Liver (tissue), 9 donors: ENCODE data around the gene UBIAD1. TPM values are rescaled to one million over a fixed set of nuclear protein-coding genes. Genes with fewer than 3 reads are reported as not detected.

Experiments used
- DNase-seq: peaks from one replicate; pipeline ENCODE4 v3.0.0-alpha.2; 2017; ENCODE audit warnings: low spot score
- H3K27ac ChIP-seq, 2 donors: one replicate each; pipeline ENCODE4 v1.7.0; 2013; ENCODE audit warnings: inconsistent platforms in 2 of 2, low read length in 2 of 2, control low read depth in 1 of 2, low read depth in 1 of 2, mild to moderate bottlenecking in 1 of 2
- H3K27me3 ChIP-seq, 4 donors: one replicate each; pipeline versions ENCODE4 v1.6.1 to v1.7.0; 2013; ENCODE audit warnings: low read length in 3 of 4, inconsistent platforms in 1 of 4, mild to moderate bottlenecking in 1 of 4, moderate library complexity in 1 of 4; ENCODE audit not compliant: control insufficient read depth in 4 of 4, insufficient read depth in 4 of 4
- H3K36me3 ChIP-seq, 4 donors: one replicate each; pipeline versions ENCODE4 v1.6.1 to v1.7.0; 2013; ENCODE audit warnings: low read length in 3 of 4, mild to moderate bottlenecking in 3 of 4, low read depth in 1 of 4, moderate library complexity in 1 of 4; ENCODE audit not compliant: control insufficient read depth in 4 of 4, insufficient read depth in 3 of 4
- H3K4me1 ChIP-seq, 4 donors: one replicate each; pipeline versions ENCODE4 v1.6.1 to v1.7.0; 2013; ENCODE audit warnings: low read length in 3 of 4, mild to moderate bottlenecking in 3 of 4, moderate library complexity in 1 of 4; ENCODE audit not compliant: control insufficient read depth in 4 of 4, insufficient read depth in 4 of 4
- H3K4me3 ChIP-seq, 3 donors: one replicate each; pipeline versions ENCODE4 v1.6.1 to v1.7.0; 2013; ENCODE audit warnings: low read length in 3 of 3, control low read depth in 1 of 3, low read depth in 1 of 3, mild to moderate bottlenecking in 1 of 3
- H3K9ac ChIP-seq, 2 donors: one replicate each; pipeline ENCODE4 v1.7.0; 2013; ENCODE audit warnings: low read length in 2 of 2, mild to moderate bottlenecking in 2 of 2, moderate library complexity in 2 of 2, control low read depth in 1 of 2, low read depth in 1 of 2
- H3K9me3 ChIP-seq, 4 donors: one replicate each; pipeline versions ENCODE4 v1.6.1 to v1.7.0; 2013; ENCODE audit warnings: low read length in 3 of 4; ENCODE audit not compliant: control insufficient read depth in 4 of 4
- EGR1 ChIP-seq, 2 donors: IDR thresholded peaks; 2 replicates each; pipeline ENCODE4 v1.6.1; 2016 to 2018; ENCODE audit warnings: antibody characterized with exemption in 2 of 2, low read depth in 2 of 2
- FOXA1 ChIP-seq: IDR thresholded peaks from 2 replicates; pipeline ENCODE4 v1.6.1; 2016; ENCODE audit warnings: antibody characterized with exemption
- GABPA ChIP-seq, 2 donors: IDR thresholded peaks in 1 of 2; conservative IDR thresholded peaks in 1 of 2; 2 replicates each; pipeline ENCODE4 v1.6.1; 2016; ENCODE audit warnings: antibody characterized with exemption in 2 of 2, mild to moderate bottlenecking in 1 of 2, moderate library complexity in 1 of 2
- JUND ChIP-seq, 2 donors: IDR thresholded peaks; 2 replicates each; pipeline ENCODE4 v1.6.1; 2016; ENCODE audit warnings: antibody characterized with exemption in 2 of 2
- MAX ChIP-seq: IDR thresholded peaks from 2 replicates; pipeline ENCODE4 v1.6.1; 2016; ENCODE audit warnings: antibody characterized with exemption
- RAD21 ChIP-seq, 2 donors: IDR thresholded peaks; 2 replicates each; pipeline ENCODE4 v1.6.1; 2016; ENCODE audit warnings: antibody characterized with exemption in 2 of 2, mild to moderate bottlenecking in 2 of 2
- REST ChIP-seq: IDR thresholded peaks from 2 replicates; pipeline ENCODE4 v1.6.1; 2016; ENCODE audit warnings: antibody characterized with exemption, mild to moderate bottlenecking
- RXRA ChIP-seq, 2 donors: IDR thresholded peaks; 2 replicates each; pipeline ENCODE4 v1.6.1; 2017 to 2018; ENCODE audit warnings: antibody characterized with exemption in 2 of 2, mild to moderate bottlenecking in 1 of 2
- SP1 ChIP-seq: IDR thresholded peaks from 2 replicates; pipeline ENCODE4 v1.6.1; 2018; ENCODE audit warnings: antibody characterized with exemption, mild to moderate bottlenecking
- TAF1 ChIP-seq: conservative IDR thresholded peaks from 2 replicates; pipeline ENCODE4 v1.6.1; 2016; ENCODE audit warnings: antibody characterized with exemption, mild to moderate bottlenecking
- YY1 ChIP-seq: IDR thresholded peaks from 2 replicates; pipeline ENCODE4 v1.6.1; 2016; ENCODE audit warnings: antibody characterized with exemption, mild to moderate bottlenecking
- WGBS: extraction: QIAGEN DNeasy Blood & Tissue Kit; methylation state at CpG from one replicate; pipeline ENCODE4 v1.1.7; 2013; 5-methylcytosine and 5-hydroxymethylcytosine counted together
- polyA plus RNA-seq, 2 donors: library from polyadenylated mRNA; stranded (reverse) in 1 of 2; unstranded in 1 of 2; fragments of 200-250 nt in 1 of 2; fragments of >200 nt in 1 of 2; fragmentation: Nextera tagmentation in 1 of 2; extraction: Ambion mirVana in 1 of 2; gene quantifications; one replicate each; pipeline versions ENCODE4 v1.2.1 to v1.2.3, GENCODE V29; 2013 to 2015
- total RNA-seq, 2 donors: library from RNA; depleted of rRNA; stranded (reverse); fragments of >200 nt; gene quantifications; one replicate each; pipeline ENCODE4 v1.2.3, GENCODE V29; 2014
- TF ChIP-seq, protein P1 (sequence below): IDR thresholded peaks from 2 replicates; pipeline ENCODE4 v1.6.1; 2016; ENCODE audit warnings: antibody characterized with exemption
- TF ChIP-seq, protein P2 (sequence below): IDR thresholded peaks from 2 replicates; pipeline ENCODE4 v1.6.1; 2016; ENCODE audit warnings: antibody characterized with exemption
- donor health status: healthy.
- donor health status: healthy.
- donor health status: healthy.
- donor health status: healthy.
- donor health status: healthy.

The UBIAD1 gene
- total and polyA plus RNA-seq, 4 donors = 5.4 to 10.2 (median 8.9) TPM

- TF ChIP-seq REST (no peak), RXRA (IDR thresholded peaks at IDR 0.05) (no peak), YY1 (no peak), SP1 (no peak)
- TF ChIP-seq, protein P1, sequence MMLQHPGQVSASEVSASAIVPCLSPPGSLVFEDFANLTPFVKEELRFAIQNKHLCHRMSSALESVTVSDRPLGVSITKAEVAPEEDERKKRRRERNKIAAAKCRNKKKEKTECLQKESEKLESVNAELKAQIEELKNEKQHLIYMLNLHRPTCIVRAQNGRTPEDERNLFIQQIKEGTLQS = no peak
- DNase-seq = no peak
- WGBS = 68% methylated on average over 14 of the region's 14 CpGs
- Histone ChIP-seq H3K9me3 (no peaks in the 10 kb centered on the region), H3K36me3 (no peaks in the 10 kb centered on the region), H3K27me3 (no peaks in the 10 kb centered on the region), H3K4me3 (no peak overlapping the region), H3K4me1 (no peaks in the 10 kb centered on the region), H3K9ac (no peak overlapping the region), H3K27ac (no peak overlapping the region)
Measured at GRCh38 chr1:11331036-11331944, 58.3 kb downstream of the UBIAD1 start.

GRCh38 chr1:11331945-11332546 lies 59.0 kb downstream of the UBIAD1 start:
- Histone ChIP-seq H3K4me1 (no peaks in the 10 kb centered on the region), H3K4me3 (no peak overlapping the region), H3K27me3 (no peaks in the 10 kb centered on the region), H3K9me3 (no peaks in the 10 kb centered on the region), H3K36me3 (no peaks in the 10 kb centered on the region), H3K9ac (no peak overlapping the region), H3K27ac (no peak overlapping the region)
- TF ChIP-seq TAF1 = no peak
- DNase-seq = no peak
- 94% methylated on average over 13 of the region's 13 CpGs for WGBS

GRCh38 chr1:11333631-11334030 lies 60.6 kb downstream of the UBIAD1 start:
- H3K9ac ChIP-seq = no peak overlapping the region
- H3K36me3 ChIP-seq = no peaks in the 10 kb centered on the region
- H3K9me3 ChIP-seq = no peaks in the 10 kb centered on the region
- DNase-seq = no peak
- no peaks in the 10 kb centered on the region for H3K4me1 ChIP-seq
- H3K27me3 ChIP-seq = no peaks in the 10 kb centered on the region
- H3K4me3 ChIP-seq = no peak overlapping the region
- WGBS = 74% methylated on average over 7 of the region's 7 CpGs
- no peak overlapping the region for H3K27ac ChIP-seq
- TF ChIP-seq RXRA (IDR thresholded peaks at IDR 0.05) (no peak), YY1 (no peak), GABPA (IDR thresholded peaks at IDR 0.05 in 1 of 2, conservative IDR thresholded peaks at IDR 0.05 in 1 of 2) (no peak), FOXA1 (no peak), REST (no peak), TAF1 (no peak), MAX (no peak), RAD21 (IDR thresholded peaks at IDR 0.05) (no peak), EGR1 (IDR thresholded peaks at IDR 0.05; ENCODE audit: low read depth in 2 of 2) (no peak), SP1 (no peak), JUND (IDR thresholded peaks at IDR 0.05) (no peak)
- TF ChIP-seq, protein P1 = no peak
- TF ChIP-seq, protein P2, sequence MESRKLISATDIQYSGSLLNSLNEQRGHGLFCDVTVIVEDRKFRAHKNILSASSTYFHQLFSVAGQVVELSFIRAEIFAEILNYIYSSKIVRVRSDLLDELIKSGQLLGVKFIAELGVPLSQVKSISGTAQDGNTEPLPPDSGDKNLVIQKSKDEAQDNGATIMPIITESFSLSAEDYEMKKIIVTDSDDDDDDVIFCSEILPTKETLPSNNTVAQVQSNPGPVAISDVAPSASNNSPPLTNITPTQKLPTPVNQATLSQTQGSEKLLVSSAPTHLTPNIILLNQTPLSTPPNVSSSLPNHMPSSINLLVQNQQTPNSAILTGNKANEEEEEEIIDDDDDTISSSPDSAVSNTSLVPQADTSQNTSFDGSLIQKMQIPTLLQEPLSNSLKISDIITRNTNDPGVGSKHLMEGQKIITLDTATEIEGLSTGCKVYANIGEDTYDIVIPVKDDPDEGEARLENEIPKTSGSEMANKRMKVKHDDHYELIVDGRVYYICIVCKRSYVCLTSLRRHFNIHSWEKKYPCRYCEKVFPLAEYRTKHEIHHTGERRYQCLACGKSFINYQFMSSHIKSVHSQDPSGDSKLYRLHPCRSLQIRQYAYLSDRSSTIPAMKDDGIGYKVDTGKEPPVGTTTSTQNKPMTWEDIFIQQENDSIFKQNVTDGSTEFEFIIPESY = no peak
